Cardiac fibroblast (primary cell): ENCODE measurements around the gene CCDC149.

Experiments used
- DNase-seq, 2 donors: peaks; one replicate each; pipeline versions ENCODE4 v3.0.0 to v3.0.0-alpha.2; 2010; ENCODE audit warnings: low read depth in 2 of 2
- H3K4me3 ChIP-seq, 2 donors: replicated peaks in 1 of 2; 1 replicate in 1 of 2; 2 replicates in 1 of 2; pipeline ENCODE4 v1.5.1; 2011; ENCODE audit warnings: low read depth in 2 of 2, low read length in 2 of 2, mild to moderate bottlenecking in 2 of 2, moderate library complexity in 1 of 2
- TF ChIP-seq, protein P1 (sequence below): IDR thresholded peaks from one replicate; pipeline ENCODE4 v1.5.1; 2011; ENCODE audit warnings: low read depth, mild to moderate bottlenecking, low read length, inconsistent platforms

The CCDC149 gene

DNA sequence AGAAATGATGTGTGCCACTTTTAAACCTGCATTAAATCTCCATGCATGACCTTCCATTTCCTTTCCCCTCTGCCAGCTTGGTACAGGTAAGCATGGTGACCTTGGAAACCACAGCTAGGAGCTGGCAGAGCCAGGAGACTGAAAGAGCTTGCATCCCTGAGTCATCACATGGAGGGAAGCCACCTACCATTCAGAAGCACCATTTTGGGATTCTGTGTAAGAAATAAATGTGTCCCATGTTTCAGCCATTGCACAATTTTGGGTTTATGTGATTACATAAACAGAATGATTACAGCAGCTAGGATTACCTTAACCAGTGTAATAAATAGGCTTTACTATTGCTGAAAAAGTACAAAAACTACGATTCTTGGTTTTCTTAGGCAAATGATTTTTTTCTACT, 17.3 kb upstream of the CCDC149 start:
- DNase-seq, result peak in 1 of 2 donors; percentile 24
- TF ChIP-seq, protein P1, sequence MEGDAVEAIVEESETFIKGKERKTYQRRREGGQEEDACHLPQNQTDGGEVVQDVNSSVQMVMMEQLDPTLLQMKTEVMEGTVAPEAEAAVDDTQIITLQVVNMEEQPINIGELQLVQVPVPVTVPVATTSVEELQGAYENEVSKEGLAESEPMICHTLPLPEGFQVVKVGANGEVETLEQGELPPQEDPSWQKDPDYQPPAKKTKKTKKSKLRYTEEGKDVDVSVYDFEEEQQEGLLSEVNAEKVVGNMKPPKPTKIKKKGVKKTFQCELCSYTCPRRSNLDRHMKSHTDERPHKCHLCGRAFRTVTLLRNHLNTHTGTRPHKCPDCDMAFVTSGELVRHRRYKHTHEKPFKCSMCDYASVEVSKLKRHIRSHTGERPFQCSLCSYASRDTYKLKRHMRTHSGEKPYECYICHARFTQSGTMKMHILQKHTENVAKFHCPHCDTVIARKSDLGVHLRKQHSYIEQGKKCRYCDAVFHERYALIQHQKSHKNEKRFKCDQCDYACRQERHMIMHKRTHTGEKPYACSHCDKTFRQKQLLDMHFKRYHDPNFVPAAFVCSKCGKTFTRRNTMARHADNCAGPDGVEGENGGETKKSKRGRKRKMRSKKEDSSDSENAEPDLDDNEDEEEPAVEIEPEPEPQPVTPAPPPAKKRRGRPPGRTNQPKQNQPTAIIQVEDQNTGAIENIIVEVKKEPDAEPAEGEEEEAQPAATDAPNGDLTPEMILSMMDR, result no peak
- H3K4me3 ChIP-seq, result no peak overlapping the region

DNA sequence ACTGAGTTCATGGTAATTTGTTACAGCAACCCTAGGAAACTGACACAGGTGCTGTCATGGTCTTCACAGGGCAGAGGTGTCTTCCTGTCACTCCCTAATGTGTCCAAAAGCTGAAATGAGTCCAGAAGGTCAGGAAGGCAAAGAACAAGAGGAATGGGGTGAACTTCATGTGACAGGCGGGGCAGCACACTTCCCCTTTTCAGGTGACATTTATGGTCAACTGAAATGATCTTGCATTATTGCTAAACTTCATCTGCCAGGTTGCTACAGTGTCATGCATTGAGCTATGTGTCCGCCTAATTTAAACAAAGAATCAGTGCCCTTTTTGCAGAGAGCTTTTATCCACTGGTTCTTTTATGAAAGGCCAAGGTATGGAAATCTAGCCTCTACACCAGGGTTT, 15.9 kb upstream of the CCDC149 start:
- DNase-seq, result no peak
- no peak overlapping the region for H3K4me3 ChIP-seq
- TF ChIP-seq, protein P1, result no peak

DNA sequence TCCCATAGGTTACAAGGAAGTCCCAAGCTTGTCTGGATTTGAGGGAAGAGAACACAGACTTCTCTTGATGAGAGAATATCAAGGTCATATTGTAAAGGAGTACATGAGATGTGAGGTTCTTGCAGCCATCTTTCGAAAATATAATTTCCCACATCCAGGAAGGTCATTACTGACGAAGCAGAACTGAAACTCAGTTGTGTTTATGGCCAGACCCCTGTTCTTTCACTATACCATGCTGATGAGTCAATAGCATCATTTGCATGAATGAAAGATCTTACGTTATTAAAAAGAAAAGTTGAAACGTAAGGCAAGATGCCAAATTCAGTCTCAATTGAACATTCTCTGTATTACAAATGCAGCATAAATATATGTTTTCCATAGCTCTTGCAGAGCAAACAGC, 14.2 kb upstream of the CCDC149 start:
- TF ChIP-seq, protein P1, result no peak
- DNase-seq, result no peak
- H3K4me3 ChIP-seq, result no peak overlapping the region

DNA sequence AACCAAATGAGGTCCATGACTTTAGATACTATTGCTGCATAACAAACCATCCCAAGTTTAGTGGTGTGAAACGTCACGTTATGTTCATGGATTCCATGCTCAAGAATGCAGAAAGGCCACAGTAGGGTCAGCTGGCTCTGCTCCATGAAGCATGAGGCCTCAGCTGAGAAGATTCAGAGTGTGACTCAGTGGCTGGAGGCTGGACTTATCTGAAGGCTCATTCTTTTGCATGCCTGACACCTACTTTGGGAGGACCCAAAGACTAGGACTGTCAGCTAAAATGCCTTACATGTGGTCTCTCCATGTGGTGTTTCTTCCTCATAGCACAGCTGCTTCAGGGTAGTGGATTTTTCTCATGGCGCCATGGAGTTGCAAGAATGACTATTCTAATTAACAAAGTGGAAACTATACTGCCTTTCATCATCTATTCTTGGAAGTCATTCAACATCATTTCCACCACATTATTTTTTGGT, 11.5 kb upstream of the CCDC149 start:
- TF ChIP-seq, protein P1, result no peak
- peak; percentile 94 to 95 for DNase-seq
- no peak overlapping the region for H3K4me3 ChIP-seq

DNA sequence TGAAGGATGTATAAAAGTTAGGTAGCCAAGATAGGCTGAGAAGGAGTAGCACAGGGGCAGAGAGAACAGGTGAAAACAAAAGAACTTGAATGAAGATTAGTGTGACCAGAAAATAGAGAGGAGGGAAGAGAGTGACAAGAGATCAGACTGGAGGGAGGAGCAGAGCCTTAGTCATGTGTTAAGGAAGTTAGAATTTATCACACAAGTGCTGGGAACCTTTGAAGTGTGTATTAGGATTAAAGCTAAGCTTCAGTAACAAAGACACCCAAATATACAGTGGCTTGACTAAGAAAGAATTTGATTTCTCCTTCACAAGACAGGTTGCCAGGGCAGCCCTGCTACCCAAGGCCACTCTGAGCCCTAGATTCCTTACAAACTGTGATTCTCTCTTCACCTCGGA, 10.7 kb upstream of the CCDC149 start:
- no peak overlapping the region for H3K4me3 ChIP-seq
- no peak for DNase-seq
- TF ChIP-seq, protein P1, result no peak

DNA sequence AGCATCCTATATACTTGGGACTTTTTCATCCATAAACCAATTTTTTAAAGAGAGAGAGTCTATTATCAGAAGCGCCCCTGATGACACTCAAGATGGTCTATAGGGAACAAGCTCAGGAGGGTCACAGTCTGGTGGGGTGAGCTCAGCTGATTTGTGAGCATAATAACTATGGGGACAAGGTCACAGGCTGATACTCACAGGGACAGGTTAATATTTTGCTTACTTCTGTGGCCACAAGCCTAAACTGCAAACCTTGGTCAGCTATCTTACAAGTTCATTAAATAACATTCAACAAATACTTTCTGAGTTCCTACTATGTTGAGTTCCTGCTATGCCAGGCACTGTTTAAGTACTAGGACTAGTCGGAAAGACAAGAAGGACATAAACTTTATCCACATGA, 10.2 kb upstream of the CCDC149 start:
- no peak for DNase-seq
- H3K4me3 ChIP-seq, result no peak overlapping the region
- TF ChIP-seq, protein P1, result no peak

DNA sequence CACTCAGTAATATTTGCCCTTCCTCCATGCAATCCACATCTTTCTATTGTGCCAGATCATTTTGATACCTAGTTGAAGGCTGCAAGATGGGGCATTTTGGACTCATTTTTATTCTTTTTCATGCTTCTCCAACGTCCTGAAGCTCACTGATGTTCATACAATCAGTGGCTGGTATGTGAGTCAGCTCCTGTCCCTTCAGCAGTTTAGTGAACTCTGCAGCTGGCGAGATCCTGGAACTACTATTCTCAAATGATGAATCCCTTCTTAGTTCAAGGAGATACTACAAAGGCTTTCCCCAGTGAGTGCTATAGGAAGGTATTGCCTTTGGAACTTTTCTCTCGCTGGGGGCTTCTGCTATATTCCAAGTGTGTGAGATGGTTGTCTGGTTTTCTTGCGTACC, 9.6 kb upstream of the CCDC149 start:
- TF ChIP-seq, protein P1, result no peak
- H3K4me3 ChIP-seq, result no peak overlapping the region
- DNase-seq, result peak in 1 of 2 donors; percentile 16
